Hepatocyte (in vitro differentiated cells): ENCODE results near the gene COA3.

Experiments
- CTCF ChIP-seq: fragments of 200-600 bp; sonication (generic); IDR thresholded peaks from 2 replicates; pipeline ENCODE4 v1.5.1; 2016; ENCODE audit warnings: antibody characterized with exemption, mild to moderate bottlenecking; ENCODE audit not compliant: poor library complexity
- EZH2 ChIP-seq: fragments of 200-600 bp; sonication (generic); IDR thresholded peaks from 2 replicates; pipeline ENCODE4 v1.6.1; 2016; ENCODE audit warnings: antibody characterized with exemption, mild to moderate bottlenecking, borderline replicate concordance
- EZH2phosphoT487 ChIP-seq: fragments of 200-600 bp; sonication (generic); IDR thresholded peaks from one replicate; pipeline ENCODE4 v1.6.1; 2018; ENCODE audit warnings: antibody characterized with exemption, mild to moderate bottlenecking, low read depth, moderate library complexity; ENCODE audit not compliant: unreplicated experiment, severe bottlenecking

- TF ChIP-seq CTCF (no peak), EZH2phosphoT487 (no peak), EZH2 (no peak)
Observed at GRCh38 chr17:42845918-42846593, 47.6 kb upstream of the COA3 start.
